Epithelial cell of esophagus (primary cell): ENCODE measurements around the gene ALDH1L2.
A peak's percentile ranks its signal among the peaks of the same experiment; 100 is the strongest.

Experiments
- DNase-seq: peaks from one replicate; pipeline ENCODE4 v3.0.0; 2010; ENCODE audit warnings: low read depth
- H3K4me3 ChIP-seq: 2 replicates; pipeline ENCODE4 v1.5.1; 2011; ENCODE audit warnings: mild to moderate bottlenecking, low read length, control low read depth
- TF ChIP-seq, protein P1 (sequence below): IDR thresholded peaks from 2 replicates; pipeline ENCODE4 v1.5.1; 2011; ENCODE audit warnings: low read depth, mild to moderate bottlenecking, low read length, control low read depth, inconsistent platforms; ENCODE audit not compliant: insufficient read depth; ENCODE audit errors: missing control alignments

Gene ALDH1L2

DNA sequence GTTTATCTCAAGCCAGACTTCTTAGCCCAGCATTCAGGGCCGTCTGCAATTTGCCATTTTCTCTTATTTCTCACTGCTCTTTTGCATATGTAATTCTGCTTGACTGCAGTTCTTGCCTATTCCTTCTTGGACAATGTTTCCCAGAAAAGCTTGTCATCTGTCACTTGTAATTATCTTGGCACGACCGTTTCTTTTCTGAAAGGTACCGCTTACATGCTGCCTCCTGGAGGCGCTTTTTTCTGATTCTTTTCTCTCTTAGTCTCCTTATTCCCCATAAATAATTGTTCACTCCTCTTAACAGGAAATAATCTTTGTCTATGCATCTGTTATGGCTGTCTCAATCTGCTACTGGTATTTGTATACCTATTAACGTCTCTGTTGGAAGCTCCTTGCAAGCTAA lies 1.2 kb upstream of the ALDH1L2 start:
- no peak for DNase-seq
- H3K4me3 ChIP-seq = no peak overlapping the region
- TF ChIP-seq, protein P1, sequence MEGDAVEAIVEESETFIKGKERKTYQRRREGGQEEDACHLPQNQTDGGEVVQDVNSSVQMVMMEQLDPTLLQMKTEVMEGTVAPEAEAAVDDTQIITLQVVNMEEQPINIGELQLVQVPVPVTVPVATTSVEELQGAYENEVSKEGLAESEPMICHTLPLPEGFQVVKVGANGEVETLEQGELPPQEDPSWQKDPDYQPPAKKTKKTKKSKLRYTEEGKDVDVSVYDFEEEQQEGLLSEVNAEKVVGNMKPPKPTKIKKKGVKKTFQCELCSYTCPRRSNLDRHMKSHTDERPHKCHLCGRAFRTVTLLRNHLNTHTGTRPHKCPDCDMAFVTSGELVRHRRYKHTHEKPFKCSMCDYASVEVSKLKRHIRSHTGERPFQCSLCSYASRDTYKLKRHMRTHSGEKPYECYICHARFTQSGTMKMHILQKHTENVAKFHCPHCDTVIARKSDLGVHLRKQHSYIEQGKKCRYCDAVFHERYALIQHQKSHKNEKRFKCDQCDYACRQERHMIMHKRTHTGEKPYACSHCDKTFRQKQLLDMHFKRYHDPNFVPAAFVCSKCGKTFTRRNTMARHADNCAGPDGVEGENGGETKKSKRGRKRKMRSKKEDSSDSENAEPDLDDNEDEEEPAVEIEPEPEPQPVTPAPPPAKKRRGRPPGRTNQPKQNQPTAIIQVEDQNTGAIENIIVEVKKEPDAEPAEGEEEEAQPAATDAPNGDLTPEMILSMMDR = no peak

DNA sequence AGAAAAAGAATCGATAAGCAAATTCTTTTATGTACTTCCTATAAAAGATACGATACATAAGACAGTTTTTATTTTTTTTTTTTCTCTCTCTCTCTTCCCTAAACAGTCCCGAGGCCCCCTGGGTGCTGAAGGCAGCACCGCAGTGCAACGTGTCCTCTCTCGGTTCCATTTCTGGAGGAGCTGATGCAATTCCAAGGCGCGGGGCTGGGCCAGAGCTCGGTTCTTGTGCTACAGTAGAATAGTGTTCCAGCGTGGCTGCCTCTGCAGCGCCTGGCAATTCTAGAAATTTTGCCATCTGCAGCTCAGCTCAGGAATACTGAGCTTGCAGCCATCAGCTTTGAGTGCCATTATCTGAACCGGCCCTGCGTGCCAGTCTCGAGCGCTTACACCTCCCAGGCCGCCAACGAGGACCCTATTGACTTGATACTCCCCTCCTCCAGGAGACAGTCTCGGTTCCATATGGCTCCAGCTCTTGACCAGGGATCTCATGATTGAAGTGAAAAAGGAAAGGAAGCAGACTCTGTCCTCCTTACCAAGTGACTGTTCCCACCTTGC lies 630 bp downstream of the ALDH1L2 start:
- peak; percentile 60 for DNase-seq
- peak overlapping the region; percentile 59 for H3K4me3 ChIP-seq
- TF ChIP-seq, protein P1 = no peak

DNA sequence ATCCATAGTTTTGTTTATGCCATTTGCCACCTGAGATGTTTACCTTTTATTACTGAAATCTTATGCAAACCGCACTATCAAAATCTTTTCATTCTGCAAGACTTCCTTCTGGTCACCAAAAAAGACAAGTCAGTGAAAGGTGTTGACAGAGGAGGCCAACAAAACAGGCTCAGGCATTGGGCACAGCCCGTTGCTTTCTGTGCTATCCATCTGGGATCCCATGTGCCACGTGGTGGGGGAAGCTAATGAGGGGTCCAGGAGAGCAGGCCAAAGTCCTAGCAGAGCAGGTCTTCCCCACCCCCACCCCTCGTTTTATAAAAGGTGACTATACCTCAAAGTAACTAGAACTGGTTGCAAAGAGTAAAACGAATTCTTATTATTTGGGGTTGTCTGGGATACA lies 1.2 kb downstream of the ALDH1L2 start:
- H3K4me3 ChIP-seq = peak overlapping the region; percentile 59
- DNase-seq = no peak
- TF ChIP-seq, protein P1 = no peak

DNA sequence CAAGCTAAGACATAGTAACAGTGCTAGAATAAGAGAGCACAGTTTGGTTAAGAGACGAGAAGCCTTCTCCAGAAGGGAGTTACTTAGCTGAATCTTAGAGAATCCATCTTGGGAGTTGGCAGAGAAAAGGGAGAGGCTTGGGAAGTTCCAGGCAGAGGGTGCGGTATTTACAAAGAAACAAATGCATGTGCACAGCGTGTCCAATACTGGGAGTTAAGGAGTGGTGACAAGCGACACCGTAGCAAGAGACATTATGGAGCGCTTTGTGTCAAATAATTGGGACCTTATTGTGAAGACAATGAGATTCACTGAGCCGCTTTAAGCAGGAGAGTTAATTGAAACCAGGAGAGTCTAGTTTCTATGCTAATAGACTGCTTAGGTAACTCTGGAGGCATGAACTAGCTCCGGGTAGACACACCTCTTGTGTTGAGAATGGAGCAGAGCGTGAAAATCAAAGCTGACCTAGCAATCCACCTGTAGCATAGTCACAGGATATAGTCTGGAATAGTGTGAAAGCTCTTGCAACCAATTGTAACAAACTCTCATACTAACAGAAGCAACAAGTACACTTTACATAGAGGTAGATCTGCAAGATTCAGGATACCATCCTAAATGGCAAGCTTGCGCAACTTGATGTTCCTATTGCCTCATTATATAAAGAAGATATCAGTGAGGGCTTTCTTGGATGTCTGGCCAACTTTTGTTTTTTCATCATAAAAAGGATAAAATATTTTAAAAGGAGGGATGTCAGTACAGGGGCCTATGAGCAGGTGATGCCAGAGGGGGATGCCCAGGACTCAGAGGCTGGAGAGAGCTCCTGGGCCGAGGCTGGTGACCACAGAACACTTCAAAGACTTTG lies 5.3 kb downstream of the ALDH1L2 start:
- DNase-seq = no peak
- TF ChIP-seq, protein P1 = no peak
- no peak overlapping the region for H3K4me3 ChIP-seq

DNA sequence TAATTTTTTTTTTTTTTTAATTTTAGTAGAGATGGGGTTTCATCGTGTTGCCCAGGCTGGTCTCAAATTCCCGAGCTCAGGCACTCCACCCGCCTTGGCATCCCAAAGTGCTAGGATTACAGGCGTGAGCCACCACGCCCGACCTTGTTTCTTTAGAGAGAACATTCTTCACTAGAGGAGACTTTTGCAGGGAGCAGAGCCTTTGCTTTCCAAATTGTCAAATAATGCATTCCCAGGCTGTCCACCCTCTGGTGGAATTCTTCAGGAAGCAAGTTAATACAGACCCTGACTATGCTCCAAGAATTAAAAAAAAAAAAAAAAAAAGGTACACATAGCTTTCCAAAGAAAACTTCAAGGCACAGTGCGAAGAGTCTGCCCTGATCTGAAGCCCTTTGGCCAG lies 6.8 kb downstream of the ALDH1L2 start:
- no peak overlapping the region for H3K4me3 ChIP-seq
- no peak for DNase-seq
- TF ChIP-seq, protein P1 = no peak

DNA sequence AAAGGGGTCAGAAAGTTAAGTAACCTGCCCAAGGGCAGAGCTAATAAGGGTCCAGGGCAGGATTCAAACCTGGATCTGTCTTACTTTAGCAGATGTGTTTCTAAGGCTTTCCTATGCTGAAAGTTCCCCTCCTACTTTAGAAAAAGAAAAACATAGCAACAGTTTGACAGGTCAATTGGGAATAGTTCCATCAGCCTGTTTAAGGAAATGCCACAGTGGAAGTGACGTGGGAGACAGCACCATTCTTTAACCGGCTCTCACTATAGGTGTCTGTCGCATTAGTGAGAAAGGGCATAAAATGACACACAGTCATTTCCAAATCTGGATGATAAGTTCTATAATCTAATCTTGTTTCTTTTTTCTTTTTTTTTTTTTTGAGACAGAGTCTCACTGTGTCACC lies 7.3 kb downstream of the ALDH1L2 start:
- H3K4me3 ChIP-seq = no peak overlapping the region
- no peak for DNase-seq
- TF ChIP-seq, protein P1 = no peak
